CD4-positive, alpha-beta T cell treated with Interferon gamma for 1 hour (primary cell): ENCODE data around the gene PEX7.
"Not testable (repeated sequence)": the region's sequence is repeated elsewhere in the genome, so short reads cannot be mapped to it uniquely, and the experiment has no call there.

ENCODE experiments used
- DNase-seq: peaks from one replicate; pipeline ENCODE4 v3.0.0-alpha.2; 2020

Gene PEX7

GRCh38 chr6:136791296-136792094 is 30.9 kb upstream of the PEX7 start:
- peak; percentile 48 for DNase-seq

GRCh38 chr6:136792095-136792409 is 30.3 kb upstream of the PEX7 start:
- no peak for DNase-seq

- peak; percentile 91 for DNase-seq
These were observed 29.8 kb upstream of the PEX7 start, which contains the start of gene MAP3K5 for GRCh38 chr6:136792410-136793262. MAP3K5 (minus strand) TSS chr6:136792477; CDS start chr6:136792157, 320 bp downstream.

- DNase-seq = no peak
These were observed 29.0 kb upstream of the PEX7 start for GRCh38 chr6:136793363-136793762.

GRCh38 chr6:136795386-136795785 is 27.0 kb upstream of the PEX7 start:
- DNase-seq = no peak

- no peak for DNase-seq
These were observed 26.4 kb upstream of the PEX7 start for GRCh38 chr6:136795996-136796395.

- no peak for DNase-seq
These were observed 24.3 kb upstream of the PEX7 start for GRCh38 chr6:136798044-136798443.

- no peak for DNase-seq
These were observed 20.8 kb upstream of the PEX7 start for GRCh38 chr6:136801581-136801980.

- no peak for DNase-seq
These were observed 18.8 kb upstream of the PEX7 start for GRCh38 chr6:136803608-136804007.

- no peak for DNase-seq
These were observed 13.1 kb upstream of the PEX7 start for GRCh38 chr6:136809091-136809860.

- no peak for DNase-seq
These were observed 11.1 kb upstream of the PEX7 start for GRCh38 chr6:136811272-136811671.

GRCh38 chr6:136812174-136812573 is 10.2 kb upstream of the PEX7 start:
- DNase-seq = no peak

GRCh38 chr6:136815608-136816007 is 6.8 kb upstream of the PEX7 start:
- not testable (repeated sequence) for DNase-seq

GRCh38 chr6:136816656-136817055 is 5.7 kb upstream of the PEX7 start:
- no peak for DNase-seq

- DNase-seq = no peak
These were observed 1.8 kb upstream of the PEX7 start for GRCh38 chr6:136820561-136820960.

- DNase-seq = no peak
These were observed 381 bp upstream of the PEX7 start for GRCh38 chr6:136822046-136822375.

GRCh38 chr6:136823128-136823660 is 802 bp downstream of the PEX7 start:
- DNase-seq = peak; percentile 3

- DNase-seq = no peak
These were observed 3.8 kb downstream of the PEX7 start for GRCh38 chr6:136826216-136826615.

GRCh38 chr6:136831873-136832562 is 9.6 kb downstream of the PEX7 start:
- DNase-seq = no peak

- no peak for DNase-seq
These were observed 18.0 kb downstream of the PEX7 start for GRCh38 chr6:136840276-136841001.

GRCh38 chr6:136843210-136843609 is 20.8 kb downstream of the PEX7 start:
- no peak for DNase-seq

- DNase-seq = no peak
These were observed 23.7 kb downstream of the PEX7 start for GRCh38 chr6:136846046-136846445.
